Upper lobe of left lung (tissue), 4 donors: ENCODE results near the gene OAS3.

Experiments
- CTCF ChIP-seq, 6 experiments: fragments of 450-650 bp in 4 of 6; fragments of 200-600 bp in 2 of 6; sonication (generic) in 2 of 6; IDR thresholded peaks; one replicate each; pipeline ENCODE4 v1.5.1; 2016 to 2019; ENCODE audit warnings: antibody characterized with exemption in 6 of 6
- POLR2A ChIP-seq, 4 donors: fragments of 450-650 bp; IDR thresholded peaks; one replicate each; pipeline ENCODE4 v1.5.1; 2016 to 2017; ENCODE audit warnings: antibody characterized with exemption in 4 of 4, mild to moderate bottlenecking in 2 of 4
- POLR2AphosphoS5 ChIP-seq, 2 donors: sonication (generic); formaldehyde crosslinking; IDR thresholded peaks; one replicate each; pipeline ENCODE4 v1.5.1; 2017; ENCODE audit warnings: antibody characterized with exemption in 2 of 2

- TF ChIP-seq CTCF (IDR thresholded peaks at IDR 0.05) (no peak), POLR2AphosphoS5 (IDR thresholded peaks at IDR 0.05) (no peak), POLR2A (IDR thresholded peaks at IDR 0.05) (no peak)
Observed at GRCh38 chr12:112964067-112964670, 25.9 kb downstream of the OAS3 start.
